BE2C (cell line): Measurements from ENCODE around the gene CHST11.

Experiments used
- DNase-seq: peaks from one replicate; pipeline ENCODE4 v3.0.0-alpha.2; 2020
- H3K27me3 ChIP-seq: fragments of 250-450 bp; sonication (Bioruptor Pico); 2 replicates; pipeline ENCODE4 v1.5.1; 2020; ENCODE audit warnings: mild to moderate bottlenecking
- H3K36me3 ChIP-seq: fragments of 250-450 bp; sonication (Bioruptor Pico); 2 replicates; pipeline ENCODE4 v1.5.1; 2020; ENCODE audit warnings: mild to moderate bottlenecking
- H3K4me1 ChIP-seq: fragments of 250-450 bp; sonication (Bioruptor Pico); 2 replicates; pipeline ENCODE4 v1.5.1; 2020
- H3K4me3 ChIP-seq: 2 replicates; pipeline ENCODE4 v1.5.1; 2011; ENCODE audit warnings: low read depth, low read length
- H3K9me3 ChIP-seq: fragments of 250-450 bp; sonication (Bioruptor Pico); 2 replicates; pipeline ENCODE4 v1.5.1; 2020
- CTCF ChIP-seq: IDR thresholded peaks from 2 replicates; pipeline ENCODE4 v1.5.1; 2012; ENCODE audit warnings: mild to moderate bottlenecking, low read depth, low read length

CHST11 gene

GRCh38 chr12:104600036-104600712 lies 143.4 kb downstream of the CHST11 start:
- Histone ChIP-seq H3K4me3 (no peak overlapping the region), H3K4me1 (peaks cover 24% of the 10 kb centered on the region), H3K27me3 (no peaks in the 10 kb centered on the region), H3K9me3 (no peaks in the 10 kb centered on the region), H3K36me3 (peaks cover 7% of the 10 kb centered on the region)
- DNase-seq, result no peak
- TF ChIP-seq CTCF, result no peak

GRCh38 chr12:104600790-104601739 lies 144.3 kb downstream of the CHST11 start:
- Histone ChIP-seq H3K36me3 (peaks cover 7% of the 10 kb centered on the region), H3K4me1 (peaks cover 27% of the 10 kb centered on the region), H3K9me3 (no peaks in the 10 kb centered on the region), H3K27me3 (no peaks in the 10 kb centered on the region), H3K4me3 (no peak overlapping the region)
- no peak for DNase-seq
- no peak for TF ChIP-seq CTCF

GRCh38 chr12:104602406-104602805 lies 145.7 kb downstream of the CHST11 start:
- TF ChIP-seq CTCF, result no peak
- Histone ChIP-seq H3K36me3 (peaks cover 7% of the 10 kb centered on the region), H3K9me3 (no peaks in the 10 kb centered on the region), H3K27me3 (no peaks in the 10 kb centered on the region), H3K4me3 (no peak overlapping the region), H3K4me1 (peaks cover 27% of the 10 kb centered on the region)
- no peak for DNase-seq

GRCh38 chr12:104602896-104603295 lies 146.1 kb downstream of the CHST11 start:
- Histone ChIP-seq H3K36me3 (peaks cover 7% of the 10 kb centered on the region), H3K4me3 (no peak overlapping the region), H3K27me3 (no peaks in the 10 kb centered on the region), H3K9me3 (no peaks in the 10 kb centered on the region), H3K4me1 (peaks cover 24% of the 10 kb centered on the region)
- DNase-seq, result no peak
- no peak for TF ChIP-seq CTCF

GRCh38 chr12:104603545-104603973 lies 146.8 kb downstream of the CHST11 start:
- H3K9me3 ChIP-seq, result no peaks in the 10 kb centered on the region
- no peak for DNase-seq
- H3K27me3 ChIP-seq, result no peaks in the 10 kb centered on the region
- peaks cover 7% of the 10 kb centered on the region for H3K36me3 ChIP-seq
- H3K4me3 ChIP-seq, result no peak overlapping the region
- peaks cover 25% of the 10 kb centered on the region for H3K4me1 ChIP-seq
- TF ChIP-seq CTCF, result no peak
